ENCODE data around the gene DISC1. TPM values are rescaled to one million over a fixed set of nuclear protein-coding genes. Genes with fewer than 3 reads are reported as not detected.

The DISC1 gene
- total RNA-seq, 1 experiment from 2014 or later, result 13.5 TPM

GRCh38 chr1:231817801-231818200 is 191.2 kb downstream of the DISC1 start:
- BruUV-seq (replicated peaks), result no TSS peak
- Mint-ChIP-seq H3K36me3 (ENCODE audit: insufficient read depth, unreplicated experiment) (peaks cover 11% of the 10 kb centered on the region), H3K9me3 (ENCODE audit: unreplicated experiment) (peaks cover 10% of the 10 kb centered on the region), H3K27me3 (ENCODE audit: insufficient read depth, unreplicated experiment) (no peaks in the 10 kb centered on the region), H3K4me1 (ENCODE audit: low read depth, unreplicated experiment) (no peaks in the 10 kb centered on the region), H3K4me3 (ENCODE audit: unreplicated experiment) (no peak overlapping the region), H3K27ac (ENCODE audit: unreplicated experiment) (no peak overlapping the region)
- POLR2A ChIA-PET, result no interaction called here
- CTCF ChIA-PET, result no interaction called here
- intact Hi-C loops (cut with micrococcal nuclease; ENCODE audit: unreplicated experiment), result no loop called here
- Histone ChIP-seq H3K27me3 (replicated peaks; ENCODE audit: control insufficient read depth, insufficient read depth, low read length) (no peaks in the 10 kb centered on the region), H3K4me3 (ENCODE audit: low read depth, low read length) (no peak overlapping the region), H3K9me3 (no peaks in the 10 kb centered on the region), H3K4me1 (no peaks in the 10 kb centered on the region), H3K36me3 (ENCODE audit: control insufficient read depth, insufficient read depth, low read length) (no peaks in the 10 kb centered on the region)
- TF ChIP-seq CTCF (IDR thresholded peaks at IDR 0.05; ENCODE audit: insufficient read depth in 1 of 2, low read depth in 1 of 2, low read length in 1 of 2, severe bottlenecking in 1 of 2, unreplicated experiment in 1 of 2), result no peak
- no peak for DNase-seq

GRCh38 chr1:231818337-231818736 is 191.7 kb downstream of the DISC1 start:
- Histone ChIP-seq H3K4me1 (no peaks in the 10 kb centered on the region), H3K27me3 (replicated peaks; ENCODE audit: control insufficient read depth, insufficient read depth, low read length) (no peaks in the 10 kb centered on the region), H3K4me3 (ENCODE audit: low read depth, low read length) (no peak overlapping the region), H3K9me3 (no peaks in the 10 kb centered on the region), H3K36me3 (ENCODE audit: control insufficient read depth, insufficient read depth, low read length) (no peaks in the 10 kb centered on the region)
- Mint-ChIP-seq H3K27me3 (ENCODE audit: insufficient read depth, unreplicated experiment) (no peaks in the 10 kb centered on the region), H3K4me3 (ENCODE audit: unreplicated experiment) (no peak overlapping the region), H3K9me3 (ENCODE audit: unreplicated experiment) (peaks cover 4% of the 10 kb centered on the region), H3K4me1 (ENCODE audit: low read depth, unreplicated experiment) (no peaks in the 10 kb centered on the region), H3K36me3 (ENCODE audit: insufficient read depth, unreplicated experiment) (peaks cover 11% of the 10 kb centered on the region), H3K27ac (ENCODE audit: unreplicated experiment) (no peak overlapping the region)
- intact Hi-C loops (cut with micrococcal nuclease; ENCODE audit: unreplicated experiment), result no loop called here
- no peak for DNase-seq
- BruUV-seq (replicated peaks), result no TSS peak
- no peak for TF ChIP-seq CTCF (IDR thresholded peaks at IDR 0.05; ENCODE audit: insufficient read depth in 1 of 2, low read depth in 1 of 2, low read length in 1 of 2, severe bottlenecking in 1 of 2, unreplicated experiment in 1 of 2)
- CTCF ChIA-PET, result interaction anchor here (0.6 kb wide), 1 partner anchor 871 kb away, joined by 4 read pairs; no protein-coding TSS in a partner anchor
- POLR2A ChIA-PET, result no interaction called here

- intact Hi-C loops (cut with micrococcal nuclease; ENCODE audit: unreplicated experiment), result no loop called here
These were observed 194.7 kb downstream of the DISC1 start for GRCh38 chr1:231821281-231821680.

More at GRCh38 chr1:231821281-231821680, 194.7 kb downstream of the DISC1 start:
- no peak overlapping the region for H3K4me3 Mint-ChIP-seq (ENCODE audit: unreplicated experiment)
- Histone ChIP-seq H3K36me3 (ENCODE audit: control insufficient read depth, insufficient read depth, low read length) (no peaks in the 10 kb centered on the region), H3K9me3 (no peaks in the 10 kb centered on the region), H3K4me3 (ENCODE audit: low read depth, low read length) (no peak overlapping the region), H3K27me3 (replicated peaks; ENCODE audit: control insufficient read depth, insufficient read depth, low read length) (no peaks in the 10 kb centered on the region), H3K4me1 (no peaks in the 10 kb centered on the region)
- POLR2A ChIA-PET, result no interaction called here
- DNase-seq, result no peak
- H3K4me1 Mint-ChIP-seq (ENCODE audit: low read depth, unreplicated experiment), result no peaks in the 10 kb centered on the region
- no peak for TF ChIP-seq CTCF (IDR thresholded peaks at IDR 0.05; ENCODE audit: insufficient read depth in 1 of 2, low read depth in 1 of 2, low read length in 1 of 2, severe bottlenecking in 1 of 2, unreplicated experiment in 1 of 2)
- CTCF ChIA-PET, result interaction anchor here (0.7 kb wide), 1 partner anchor 91 kb away, joined by 4 read pairs; no protein-coding TSS in a partner anchor
- H3K9me3 Mint-ChIP-seq (ENCODE audit: unreplicated experiment), result no peaks in the 10 kb centered on the region
- BruUV-seq (replicated peaks), result no TSS peak
- H3K36me3 Mint-ChIP-seq (ENCODE audit: insufficient read depth, unreplicated experiment), result peaks cover 5% of the 10 kb centered on the region
- no peaks in the 10 kb centered on the region for H3K27me3 Mint-ChIP-seq (ENCODE audit: insufficient read depth, unreplicated experiment)
- no peak overlapping the region for H3K27ac Mint-ChIP-seq (ENCODE audit: unreplicated experiment)

Data from Caco-2 (cell line).